Measurements from ENCODE around the gene BACE2.

BACE2 gene

GRCh38 chr21:41147096-41147978, 20.6 kb upstream of the BACE2 start:
- no peak for DNase-seq (ENCODE audit: low spot score)
- TF ChIP-seq CTCF (conservative IDR thresholded peaks at IDR 0.05; ENCODE audit: low read depth) = no peak
- ChIA-PET POLR2A (ENCODE audit: low non-redundant PET) (no interaction called here), CTCF (interaction anchor here (0.6 to 1.8 kb wide), 3 partner anchors 10 to 127 kb away, joined by 3 to 7 read pairs (median 4); no protein-coding TSS in a partner anchor)
- H3K27ac ChIP-seq = no peak overlapping the region

- CTCF ChIA-PET = interaction anchor here (1.8 kb wide), 1 partner anchor 14 kb away, joined by 7 read pairs; no protein-coding TSS in a partner anchor
- no peak overlapping the region for H3K27ac ChIP-seq
- TF ChIP-seq CTCF (conservative IDR thresholded peaks at IDR 0.05; ENCODE audit: low read depth) = no peak
- DNase-seq (ENCODE audit: low spot score) = no peak
- POLR2A ChIA-PET (ENCODE audit: low non-redundant PET) = no interaction called here
Observed at GRCh38 chr21:41147979-41148355, 20.0 kb upstream of the BACE2 start.

- no peak for TF ChIP-seq CTCF (conservative IDR thresholded peaks at IDR 0.05; ENCODE audit: low read depth)
- POLR2A ChIA-PET (ENCODE audit: low non-redundant PET) = no interaction called here
- DNase-seq (ENCODE audit: low spot score) = no peak
- no peak overlapping the region for H3K27ac ChIP-seq
- CTCF ChIA-PET = interaction anchor here (0.8 to 1.1 kb wide), 2 partner anchors 15 to 110 kb away, joined by 3 to 5 read pairs; no protein-coding TSS in a partner anchor
Observed at GRCh38 chr21:41148798-41149197, 19.2 kb upstream of the BACE2 start.

- no peak for DNase-seq (ENCODE audit: low spot score)
- CTCF ChIA-PET = interaction anchor here (0.8 to 1.1 kb wide), 2 partner anchors 15 to 110 kb away, joined by 3 to 5 read pairs; no protein-coding TSS in a partner anchor
- no peak overlapping the region for H3K27ac ChIP-seq
- TF ChIP-seq CTCF (conservative IDR thresholded peaks at IDR 0.05; ENCODE audit: low read depth) = no peak
- POLR2A ChIA-PET (ENCODE audit: low non-redundant PET) = no interaction called here
Observed at GRCh38 chr21:41149199-41149598, 18.8 kb upstream of the BACE2 start.

GRCh38 chr21:41152147-41152546, 15.8 kb upstream of the BACE2 start:
- POLR2A ChIA-PET (ENCODE audit: low non-redundant PET) = no interaction called here
- no peak for TF ChIP-seq CTCF (conservative IDR thresholded peaks at IDR 0.05; ENCODE audit: low read depth)
- CTCF ChIA-PET = no interaction called here
- DNase-seq (ENCODE audit: low spot score) = no peak
- H3K27ac ChIP-seq = no peak overlapping the region

GRCh38 chr21:41153443-41153842, 14.5 kb upstream of the BACE2 start:
- CTCF ChIA-PET = no interaction called here
- no peak for DNase-seq (ENCODE audit: low spot score)
- no peak for TF ChIP-seq CTCF (conservative IDR thresholded peaks at IDR 0.05; ENCODE audit: low read depth)
- POLR2A ChIA-PET (ENCODE audit: low non-redundant PET) = no interaction called here
- no peak overlapping the region for H3K27ac ChIP-seq

Measured in RWPE1 (cell line).